Lung microvascular endothelial cell (primary cell): ENCODE data around the gene BTC. TPM values are rescaled to one million over a fixed set of nuclear protein-coding genes. Genes with fewer than 3 reads are reported as not detected.
"Not testable (repeated sequence)": the region's sequence is repeated elsewhere in the genome, so short reads cannot be mapped to it uniquely, and the experiment has no call there.

ENCODE experiments used
- DNase-seq, 2 donors: peaks; one replicate each; pipeline versions ENCODE4 v3.0.0 to v3.0.0-alpha.2; 2010; ENCODE audit warnings: low read depth in 2 of 2
- total RNA-seq: library from RNA; depleted of rRNA; stranded (reverse); fragments of >200 nt; gene quantifications from 2 replicates; pipeline ENCODE4 v1.2.1, GENCODE V29; 2014

BTC gene, protein sequence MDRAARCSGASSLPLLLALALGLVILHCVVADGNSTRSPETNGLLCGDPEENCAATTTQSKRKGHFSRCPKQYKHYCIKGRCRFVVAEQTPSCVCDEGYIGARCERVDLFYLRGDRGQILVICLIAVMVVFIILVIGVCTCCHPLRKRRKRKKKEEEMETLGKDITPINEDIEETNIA
- total RNA-seq = not detected in 2 replicates

DNA sequence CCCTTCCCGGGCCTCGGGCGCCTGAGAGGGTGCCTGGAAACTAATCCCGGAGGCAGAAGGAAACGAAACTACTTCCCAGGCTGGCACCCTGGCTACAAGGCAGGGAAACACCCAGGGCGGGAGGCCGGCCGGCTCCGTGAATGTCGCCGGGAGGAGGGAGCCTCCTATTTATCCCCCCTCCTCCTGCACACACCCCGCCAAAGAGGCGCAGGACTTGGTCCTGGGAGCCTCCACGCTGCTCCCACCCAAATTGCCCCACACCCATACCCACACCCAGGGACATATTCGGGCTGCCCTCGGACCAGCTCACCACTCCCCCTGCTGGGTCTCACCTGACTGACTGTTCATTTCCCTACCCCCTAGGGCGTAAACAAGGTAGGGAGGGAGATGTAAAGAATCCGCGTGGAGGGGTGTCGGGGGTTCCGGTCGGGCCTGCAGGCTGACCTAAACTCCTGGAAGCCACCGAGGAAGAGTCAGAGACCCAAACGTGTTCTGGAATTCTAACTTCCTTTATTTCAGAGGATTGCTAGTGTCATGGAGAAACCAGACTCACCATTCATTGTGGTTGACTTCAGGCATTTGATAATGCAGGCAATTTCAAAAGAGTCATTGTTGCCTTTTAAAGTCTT lies at the start of gene BTC:
Gene BTC, minus strand, starts transcription at position 142 of the 629 bp plus-strand sequence. CDS start 198 bp downstream, outside the sequence.
- peak; percentile 5 to 20 for DNase-seq

DNA sequence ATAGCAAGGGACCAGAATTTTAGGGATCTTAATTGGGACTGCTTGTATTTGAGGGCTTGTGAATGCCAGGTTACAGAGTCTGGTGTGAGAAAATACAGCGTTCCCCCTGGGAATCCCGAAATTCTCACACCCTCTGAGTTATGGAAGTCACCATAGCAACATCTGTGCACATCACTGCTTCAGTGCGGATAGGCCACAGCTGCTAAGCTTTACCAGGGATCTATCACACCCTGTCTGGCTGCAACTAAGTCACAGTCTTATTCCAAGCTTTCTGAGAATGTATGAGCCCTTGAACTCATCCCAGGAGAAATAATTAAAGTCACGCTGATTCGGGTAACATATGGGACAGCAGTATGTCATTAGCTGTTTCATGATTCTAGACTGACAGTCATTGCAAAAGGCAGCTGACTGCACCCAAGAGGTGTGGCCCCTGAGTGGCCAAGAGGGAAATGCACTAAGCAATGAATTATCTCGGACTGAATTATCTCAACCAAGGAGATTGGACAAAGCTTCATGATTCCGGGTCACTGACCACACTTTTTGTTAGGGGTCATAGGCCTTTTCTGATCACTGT lies 46.7 kb upstream of the BTC start:
- no peak for DNase-seq

DNA sequence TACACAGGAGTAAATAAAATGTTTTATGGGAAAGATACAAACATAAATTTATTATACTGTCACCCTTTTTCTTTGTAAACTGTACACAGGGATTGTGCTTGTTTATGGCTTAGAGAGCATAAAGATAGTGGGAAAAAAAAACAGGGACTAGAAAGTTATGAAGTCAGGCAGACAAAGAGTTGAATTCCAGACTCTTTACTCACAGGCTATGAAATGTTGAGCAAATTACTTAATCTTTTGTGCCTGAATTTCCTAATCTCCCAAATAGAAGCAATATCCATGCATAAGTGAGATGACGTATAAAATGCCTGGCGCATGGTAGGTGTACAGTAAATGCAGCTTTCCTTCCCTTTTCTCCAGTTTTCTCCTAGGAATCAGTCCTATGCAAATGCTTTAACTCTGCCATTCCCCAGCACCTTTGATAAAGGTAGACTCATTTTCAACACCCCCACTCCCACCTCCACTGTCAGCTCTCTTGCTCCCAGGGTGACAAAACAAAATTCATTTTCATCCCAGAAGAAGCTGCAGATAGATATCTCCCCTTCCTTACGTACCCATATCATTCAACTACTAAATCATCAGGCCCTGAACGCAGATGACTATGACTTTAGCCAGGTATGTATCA lies 44.5 kb upstream of the BTC start:
- DNase-seq = no peak

DNA sequence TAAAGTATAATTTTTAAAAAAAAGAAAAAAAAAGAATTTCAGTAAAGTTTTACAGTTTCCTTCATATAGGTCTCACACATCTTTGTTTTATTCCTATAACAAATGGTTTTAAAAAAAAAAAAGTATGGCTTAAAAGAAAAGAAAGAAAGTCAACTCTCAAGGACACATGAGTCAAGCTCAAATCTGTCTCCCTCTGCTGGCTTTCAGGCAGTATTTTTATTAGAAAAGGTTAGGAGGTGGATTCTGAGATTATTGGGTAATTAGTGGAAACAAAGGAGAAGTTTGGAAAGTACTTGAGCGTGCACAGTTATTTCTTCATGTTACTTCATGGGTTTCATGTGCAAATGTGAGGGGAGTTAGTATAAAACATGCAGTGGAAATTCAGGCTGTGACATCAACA lies 36.6 kb upstream of the BTC start:
- DNase-seq = peak in 1 of 2 donors; percentile 1

DNA sequence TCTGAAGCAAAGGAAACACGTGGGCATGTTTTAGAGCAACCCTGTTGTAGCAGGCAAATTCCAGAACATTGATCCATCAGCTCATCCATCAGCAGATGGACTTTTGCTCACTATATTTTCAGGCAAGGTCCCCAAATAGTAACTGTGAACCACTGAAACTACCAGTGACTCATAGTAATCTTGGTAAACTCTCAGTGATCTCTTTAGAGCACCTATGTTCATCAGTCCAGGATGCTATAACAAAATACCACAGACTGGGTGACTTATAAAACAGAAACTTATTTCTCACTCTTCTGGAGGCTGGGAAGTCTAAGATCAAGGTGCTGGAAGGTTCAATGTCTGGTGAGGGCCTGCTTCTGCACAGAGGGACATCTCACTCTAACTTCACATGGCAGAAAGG lies 28.9 kb upstream of the BTC start:
- DNase-seq = no peak

DNA sequence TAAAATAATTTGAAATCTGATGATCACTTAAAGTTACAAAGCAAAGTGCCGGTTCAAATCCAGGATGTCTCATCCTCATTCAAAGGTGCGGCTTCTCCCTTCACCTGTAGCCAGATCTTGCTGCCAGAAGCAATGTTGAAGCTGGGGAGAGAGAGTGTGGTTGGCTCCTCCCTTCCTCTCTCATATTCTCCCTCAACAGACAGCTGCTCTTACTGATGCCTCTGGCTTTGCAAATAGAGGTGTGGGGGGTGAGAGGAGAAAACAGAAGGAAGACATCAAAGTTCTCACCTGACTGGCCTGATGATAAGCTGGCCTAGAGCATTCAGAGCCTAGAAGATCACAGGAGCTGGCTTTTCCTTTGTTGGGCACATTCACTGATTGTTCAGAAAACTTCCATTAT lies 28.3 kb upstream of the BTC start:
- no peak for DNase-seq

DNA sequence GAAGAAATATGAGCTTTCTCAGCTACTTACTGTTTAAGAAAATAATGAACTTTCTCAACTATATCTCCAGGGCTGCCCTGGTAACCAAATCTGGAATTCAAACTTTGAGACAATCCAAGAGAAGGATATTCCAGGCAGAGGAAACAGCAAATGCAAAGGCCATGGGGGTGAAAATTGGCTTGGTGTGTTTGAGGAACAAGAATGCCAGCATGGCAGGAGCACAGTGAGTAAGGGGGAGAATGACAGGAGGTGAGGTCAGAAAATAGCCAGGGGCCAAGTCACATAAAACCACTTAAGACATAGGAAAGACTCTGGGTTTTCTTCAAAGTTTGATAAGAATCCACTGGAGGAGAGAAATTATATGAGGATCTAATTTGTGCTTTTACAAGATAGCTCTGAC lies 27.2 kb upstream of the BTC start:
- DNase-seq = no peak

DNA sequence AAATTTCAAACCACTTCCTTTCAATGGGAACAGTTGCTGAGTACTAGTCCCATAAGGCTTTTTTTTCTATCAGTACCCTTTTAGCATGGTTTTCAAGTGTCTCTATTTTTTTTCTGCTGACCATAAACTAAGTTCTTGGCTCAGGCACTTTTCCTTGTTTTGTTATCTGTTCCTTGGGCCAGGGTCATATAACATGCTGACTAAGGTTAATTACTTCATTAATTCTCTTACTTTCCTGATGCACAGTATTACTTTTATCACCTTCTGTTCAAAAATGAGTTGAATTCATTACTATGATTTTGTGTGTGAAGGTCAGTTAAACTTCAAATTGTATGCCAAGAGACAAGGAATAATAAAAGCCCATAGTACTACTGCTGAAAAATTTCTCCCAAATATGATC lies 19.7 kb upstream of the BTC start:
- DNase-seq = no peak

DNA sequence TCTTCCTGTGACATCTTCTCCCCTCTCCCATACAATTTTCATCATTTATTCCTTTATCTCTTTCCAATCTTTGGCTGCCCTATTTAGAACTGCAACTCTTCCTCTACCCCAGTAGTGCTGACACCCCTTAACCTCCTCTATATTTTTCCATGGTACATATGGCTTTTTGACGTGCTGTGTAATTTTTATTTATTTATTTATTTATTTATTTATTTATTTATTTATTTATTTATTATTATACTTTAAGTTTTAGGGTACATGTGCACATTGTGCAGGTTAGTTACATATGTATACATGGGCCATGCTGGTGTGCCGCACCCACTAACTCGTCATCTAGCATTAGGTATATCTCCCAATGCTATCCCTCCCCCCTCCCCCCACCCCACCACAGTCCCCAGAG lies 17.7 kb upstream of the BTC start:
- not testable (repeated sequence) for DNase-seq

DNA sequence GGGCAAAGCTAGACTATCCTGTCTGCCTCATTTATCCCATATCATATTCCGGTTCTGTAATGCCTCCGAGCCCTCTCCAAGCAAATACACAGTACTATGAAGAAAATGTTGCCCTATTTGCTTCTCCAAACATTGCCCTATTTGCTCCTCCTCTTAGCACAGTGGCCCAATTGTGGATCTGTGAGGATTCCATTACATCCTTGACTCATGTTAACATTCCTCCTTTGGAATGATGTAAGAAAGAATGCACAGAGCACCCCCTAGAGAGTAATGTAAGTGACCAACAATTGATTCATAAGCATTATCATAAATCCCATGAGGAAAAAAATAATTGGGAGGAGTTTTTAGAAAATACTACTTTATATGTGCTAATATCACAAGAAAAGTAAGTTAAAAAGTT lies 11.3 kb upstream of the BTC start:
- peak in 1 of 2 donors; percentile 11 for DNase-seq

DNA sequence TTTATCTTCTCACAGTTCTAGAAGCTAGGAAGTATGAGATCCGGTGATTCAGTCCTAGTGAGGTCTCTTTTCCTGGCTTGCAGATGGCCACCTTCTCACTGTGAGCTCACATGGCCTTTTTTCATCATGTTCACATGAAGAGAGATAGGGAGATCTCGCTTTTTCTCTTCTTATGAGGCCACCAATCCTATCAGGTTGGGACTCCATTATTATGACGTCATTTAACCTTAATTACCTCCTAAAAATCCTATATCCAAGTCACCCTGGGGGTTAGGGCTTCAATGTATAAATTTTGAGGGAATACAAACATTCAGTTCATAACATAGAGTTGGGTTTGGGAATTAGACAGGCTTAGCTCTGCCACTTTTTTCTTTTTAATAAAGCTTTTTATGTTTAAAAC lies 6.0 kb upstream of the BTC start:
- DNase-seq = no peak

DNA sequence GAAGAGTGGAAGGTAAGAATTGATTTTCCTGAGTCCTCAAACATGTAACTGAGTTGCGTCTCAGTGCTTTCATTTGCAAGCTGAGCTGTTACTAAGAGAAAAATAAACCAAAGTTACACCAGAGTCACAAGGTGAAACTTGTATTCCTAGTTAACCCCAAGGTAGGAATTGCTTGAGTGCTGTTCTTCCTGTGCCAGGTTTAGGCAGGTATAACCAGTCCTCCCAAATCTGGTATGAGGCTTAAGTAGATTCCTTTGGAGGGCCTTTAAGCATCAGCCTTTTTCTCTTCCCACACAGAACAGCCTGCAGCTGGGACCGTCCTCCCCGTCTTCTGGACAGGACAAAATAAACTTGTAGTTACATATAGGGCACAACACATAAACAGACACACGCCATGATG lies 2.3 kb upstream of the BTC start:
- no peak for DNase-seq

DNA sequence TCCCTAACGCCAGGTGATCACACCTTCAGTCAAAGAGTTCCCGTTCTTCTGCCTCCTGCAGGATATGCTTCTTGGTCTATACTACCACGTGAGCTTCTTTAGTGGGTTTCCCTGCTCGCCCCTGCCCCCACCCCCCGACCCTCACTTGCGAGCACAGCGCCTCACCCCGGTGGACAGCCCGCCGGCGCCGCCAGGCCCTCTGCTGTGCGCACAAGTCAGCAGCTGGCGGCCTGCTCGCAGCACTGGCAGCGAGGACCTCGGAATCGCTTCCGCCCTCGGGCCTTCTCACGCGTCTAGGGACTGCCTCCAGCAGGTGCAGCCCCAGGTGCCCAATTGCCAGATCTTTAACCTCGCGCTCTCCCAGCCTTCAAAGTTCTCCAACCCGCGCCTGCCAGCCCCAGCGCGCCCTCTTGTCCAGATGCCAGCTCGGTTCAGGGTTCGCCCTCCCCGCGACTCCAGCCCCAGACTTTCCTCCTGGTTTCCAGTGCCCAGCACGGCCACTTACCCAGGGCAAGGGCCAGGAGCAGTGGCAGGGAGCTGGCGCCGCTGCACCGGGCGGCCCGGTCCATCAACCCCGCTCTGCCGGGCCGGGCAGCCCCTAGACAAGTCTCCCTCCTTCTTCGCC lies 454 bp downstream of the BTC start:
- peak; percentile 20 to 38 for DNase-seq

DNA sequence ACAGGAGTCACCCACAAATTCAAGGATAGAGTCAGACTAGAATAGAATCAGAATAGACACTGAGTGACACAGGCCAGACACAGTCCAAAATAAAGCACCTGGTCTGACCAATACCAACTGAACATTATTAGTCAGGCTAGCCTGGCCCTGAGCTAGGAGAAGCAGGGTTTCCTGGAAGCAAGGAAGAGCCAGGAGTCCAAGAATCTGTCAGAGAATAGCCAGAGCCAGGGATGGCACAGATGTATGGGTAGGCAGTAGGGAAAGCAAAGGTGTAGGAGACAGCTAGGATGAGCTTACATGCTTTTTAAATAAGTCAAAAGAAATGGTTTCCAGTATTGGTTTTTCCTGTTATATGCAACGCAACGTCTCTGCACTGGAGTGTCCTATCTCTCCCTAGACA lies 3.7 kb downstream of the BTC start:
- DNase-seq = no peak

DNA sequence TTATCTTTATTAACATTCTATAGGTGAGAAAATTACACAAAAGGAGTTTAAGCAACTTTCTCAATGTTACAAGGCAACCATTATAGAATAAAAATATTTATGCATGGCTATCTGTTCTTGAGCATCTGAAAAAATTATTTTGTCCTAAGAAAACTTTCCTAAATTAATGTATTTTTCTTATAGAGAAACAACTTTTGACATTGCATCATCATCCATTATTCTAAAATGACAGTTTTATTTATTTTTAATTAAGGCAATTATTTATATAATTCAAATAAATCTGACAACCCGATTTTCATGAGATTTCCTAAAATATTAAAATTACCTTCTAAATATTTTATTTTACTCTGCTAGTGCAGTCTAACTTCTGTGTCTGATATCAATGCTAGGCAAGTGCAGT lies 4.8 kb downstream of the BTC start:
- no peak for DNase-seq

DNA sequence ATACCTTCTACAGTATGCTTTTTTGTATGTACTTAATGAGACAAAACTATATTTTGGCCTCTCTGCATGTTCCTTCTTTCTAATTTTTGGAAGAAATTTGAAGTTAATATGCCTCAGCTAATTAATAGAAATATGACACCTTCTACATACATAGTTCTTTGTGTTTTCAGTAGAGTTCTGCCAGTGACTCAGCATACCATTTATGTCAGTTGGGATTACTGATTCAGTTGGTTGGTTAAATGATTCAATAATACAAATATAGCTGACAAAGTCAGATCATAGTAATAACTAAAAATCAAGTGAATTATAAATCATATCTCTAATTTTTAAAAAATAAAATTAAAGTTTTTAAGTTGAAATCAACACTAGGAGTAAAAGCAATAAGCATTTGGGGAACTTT lies 16.8 kb downstream of the BTC start:
- DNase-seq = no peak

DNA sequence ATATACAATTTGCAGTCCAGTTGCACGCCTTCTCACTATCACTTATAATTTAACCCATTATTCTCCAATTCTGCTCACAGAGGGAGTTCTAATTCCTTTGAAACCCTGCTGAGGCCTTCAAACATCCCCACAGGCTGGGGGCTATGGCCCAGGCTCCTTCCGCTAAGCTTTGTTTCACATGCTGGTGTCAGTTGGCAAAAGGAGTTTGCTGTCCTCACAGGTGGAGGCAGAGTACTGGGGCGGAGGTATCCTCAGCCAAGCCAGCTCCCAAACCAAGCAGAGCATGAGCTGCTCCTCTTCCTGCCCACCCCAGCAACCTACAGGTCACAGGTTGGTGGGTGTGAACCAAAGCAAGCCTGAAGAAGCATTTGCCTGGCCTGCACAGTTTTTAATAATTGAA lies 21.5 kb downstream of the BTC start:
- DNase-seq = no peak

DNA sequence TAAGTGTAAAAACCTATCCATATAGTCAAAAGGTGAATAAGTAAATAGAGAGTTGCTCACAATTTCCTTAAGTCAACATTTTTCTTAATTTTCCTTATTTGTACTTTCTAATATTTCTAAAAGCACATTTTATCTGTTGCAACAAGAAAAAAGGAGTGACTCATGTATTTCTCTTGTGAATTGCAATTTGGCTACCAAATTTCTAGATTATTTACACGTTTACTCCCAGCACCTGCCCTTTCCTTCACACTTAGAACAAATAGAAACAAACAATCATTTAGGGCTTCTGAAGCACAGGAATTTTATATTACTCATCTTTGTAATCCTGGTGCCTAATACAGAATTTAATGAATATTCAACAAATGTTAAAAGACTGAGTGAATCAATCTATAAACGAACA lies 22.2 kb downstream of the BTC start:
- no peak for DNase-seq

DNA sequence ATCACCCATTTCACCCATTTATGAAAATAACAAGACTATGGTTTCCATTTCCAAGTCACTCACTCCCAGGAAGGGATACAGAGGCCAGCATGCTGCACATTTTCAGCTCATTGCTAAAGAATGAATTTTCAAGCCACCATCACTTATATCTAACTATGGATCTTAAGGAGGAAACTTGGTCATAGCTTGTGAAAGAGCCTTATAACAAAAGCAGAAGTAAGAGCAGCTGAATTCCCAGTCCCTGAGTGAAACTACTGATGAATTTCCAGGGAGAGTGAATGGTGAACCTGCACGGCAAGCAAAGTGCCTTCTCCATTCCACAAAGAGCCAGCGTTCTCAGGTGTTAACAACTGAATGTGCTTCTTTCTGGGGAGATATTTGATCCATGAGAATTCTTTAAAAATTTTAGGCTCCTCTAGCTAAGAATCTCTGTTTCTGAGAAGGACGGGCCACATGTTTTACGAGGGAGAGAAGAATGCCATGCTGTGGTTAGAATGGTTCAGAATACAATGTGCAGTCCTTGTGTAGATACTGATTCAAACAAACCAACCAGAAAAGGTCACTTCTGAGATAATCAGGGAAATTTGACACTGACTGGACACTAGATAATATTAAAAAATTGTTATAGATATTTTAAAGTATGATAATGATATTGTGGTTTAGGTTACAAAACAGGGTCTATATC lies 24.0 kb downstream of the BTC start:
- no peak for DNase-seq

DNA sequence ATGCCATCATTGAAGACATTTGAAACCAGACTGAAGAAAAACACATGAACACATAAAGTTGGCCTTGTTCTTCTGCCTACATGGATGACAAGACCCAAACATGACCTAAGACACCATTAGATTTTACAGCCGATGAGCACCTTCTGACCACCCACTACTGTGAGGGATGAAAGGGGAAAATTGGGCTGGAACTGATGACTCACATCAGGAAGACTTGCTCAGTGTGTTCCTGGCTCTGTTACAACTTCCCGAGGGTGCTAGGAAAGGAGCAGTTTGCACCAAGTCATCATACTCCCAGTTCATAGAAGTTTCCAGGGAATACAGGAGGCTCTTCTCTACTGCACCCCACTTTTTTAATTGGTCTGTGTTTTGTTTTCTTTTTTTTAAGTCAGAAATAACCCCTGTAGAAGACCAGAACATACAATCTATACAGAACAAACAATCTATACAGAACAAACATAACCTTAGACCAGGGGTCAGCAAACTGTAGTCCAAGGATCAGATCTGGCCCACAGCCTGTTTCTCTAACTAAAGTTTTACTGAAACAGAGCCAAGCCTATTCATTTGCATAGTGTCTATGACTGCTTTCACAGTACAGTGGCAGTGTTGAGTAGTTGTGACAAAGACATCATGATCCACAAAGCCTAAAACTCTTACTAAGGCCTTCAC lies 25.3 kb downstream of the BTC start:
- peak; percentile 50 to 76 for DNase-seq

DNA sequence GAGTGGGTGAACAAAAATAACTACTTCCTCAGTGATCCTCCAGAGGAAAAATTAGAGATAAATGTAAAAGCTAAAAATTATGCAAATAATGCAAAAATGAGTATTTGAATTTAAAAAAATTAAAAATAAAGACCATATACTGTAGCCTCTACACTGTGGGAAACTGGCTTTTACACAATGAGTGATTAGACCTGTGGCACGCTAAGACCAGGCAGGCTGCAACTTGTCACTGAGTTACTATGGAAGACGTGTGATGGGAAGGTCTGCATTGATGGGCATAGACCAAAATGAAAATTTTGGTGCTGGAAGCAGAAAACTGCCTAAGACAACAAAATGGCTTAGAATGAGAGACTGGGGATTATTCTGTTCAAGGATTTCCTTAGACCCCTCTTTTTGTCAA lies 30.2 kb downstream of the BTC start:
- DNase-seq = no peak
